AG09319 (cell line): ENCODE results near the gene OR8D1.

Source experiments
- DNase-seq: peaks from one replicate; pipeline ENCODE4 v3.0.0-alpha.2; 2010; ENCODE audit warnings: low read depth; ENCODE audit errors: extremely low read depth
- CTCF ChIP-seq: IDR thresholded peaks from 2 replicates; pipeline ENCODE4 v1.5.1; 2011; ENCODE audit warnings: low read depth, mild to moderate bottlenecking, inconsistent platforms, low read length, moderate library complexity

Gene OR8D1

GRCh38 chr11:124311269-124311668 lies 2.5 kb downstream of the OR8D1 start:
- TF ChIP-seq CTCF = no peak
- no peak for DNase-seq

- DNase-seq = peak; percentile 7
- no peak for TF ChIP-seq CTCF
These were observed 3.0 kb downstream of the OR8D1 start for GRCh38 chr11:124310721-124311120.

GRCh38 chr11:124307093-124307492 lies 6.7 kb downstream of the OR8D1 start:
- no peak for DNase-seq
- TF ChIP-seq CTCF = no peak

GRCh38 chr11:124302347-124303125 lies 11.2 kb downstream of the OR8D1 start:
- no peak for TF ChIP-seq CTCF
- no peak for DNase-seq

- no peak for TF ChIP-seq CTCF
These were observed 12.2 kb downstream of the OR8D1 start for GRCh38 chr11:124301548-124301947.

GRCh38 chr11:124297921-124298320 lies 15.8 kb downstream of the OR8D1 start:
- TF ChIP-seq CTCF = no peak
- no peak for DNase-seq

More at GRCh38 chr11:124301548-124301947, 12.2 kb downstream of the OR8D1 start:
- DNase-seq = peak; percentile 2

GRCh38 chr11:124296016-124296415 lies 17.7 kb downstream of the OR8D1 start:
- TF ChIP-seq CTCF = no peak
- DNase-seq = no peak
